ENCODE data around the gene PPP1R14D.

- TF ChIP-seq, protein P1, sequence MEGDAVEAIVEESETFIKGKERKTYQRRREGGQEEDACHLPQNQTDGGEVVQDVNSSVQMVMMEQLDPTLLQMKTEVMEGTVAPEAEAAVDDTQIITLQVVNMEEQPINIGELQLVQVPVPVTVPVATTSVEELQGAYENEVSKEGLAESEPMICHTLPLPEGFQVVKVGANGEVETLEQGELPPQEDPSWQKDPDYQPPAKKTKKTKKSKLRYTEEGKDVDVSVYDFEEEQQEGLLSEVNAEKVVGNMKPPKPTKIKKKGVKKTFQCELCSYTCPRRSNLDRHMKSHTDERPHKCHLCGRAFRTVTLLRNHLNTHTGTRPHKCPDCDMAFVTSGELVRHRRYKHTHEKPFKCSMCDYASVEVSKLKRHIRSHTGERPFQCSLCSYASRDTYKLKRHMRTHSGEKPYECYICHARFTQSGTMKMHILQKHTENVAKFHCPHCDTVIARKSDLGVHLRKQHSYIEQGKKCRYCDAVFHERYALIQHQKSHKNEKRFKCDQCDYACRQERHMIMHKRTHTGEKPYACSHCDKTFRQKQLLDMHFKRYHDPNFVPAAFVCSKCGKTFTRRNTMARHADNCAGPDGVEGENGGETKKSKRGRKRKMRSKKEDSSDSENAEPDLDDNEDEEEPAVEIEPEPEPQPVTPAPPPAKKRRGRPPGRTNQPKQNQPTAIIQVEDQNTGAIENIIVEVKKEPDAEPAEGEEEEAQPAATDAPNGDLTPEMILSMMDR (conservative IDR thresholded peaks at IDR 0.05; ENCODE audit: low read depth in 2 of 2) = no peak
- no peak for TF ChIP-seq REST (IDR thresholded peaks at IDR 0.05; ENCODE audit: unreplicated experiment)
- no peak for TF ChIP-seq POLR2AphosphoS5 (IDR thresholded peaks at IDR 0.05; ENCODE audit: low read depth)
- TF ChIP-seq EZH2 (IDR thresholded peaks at IDR 0.05; ENCODE audit: low read depth, unreplicated experiment) = no peak
- no peak for TF ChIP-seq CREB1 (CRISPR knock-in tag; IDR thresholded peaks at IDR 0.05; ENCODE audit: low read depth)
- no peak for TF ChIP-seq JUNB (IDR thresholded peaks at IDR 0.05; ENCODE audit: unreplicated experiment)
- no peak for TF ChIP-seq EZH2phosphoT487 (IDR thresholded peaks at IDR 0.05; ENCODE audit: unreplicated experiment)
- no peak for TF ChIP-seq ETS1 (IDR thresholded peaks at IDR 0.05)
- no peak for TF ChIP-seq STAT1 (IDR thresholded peaks at IDR 0.05; ENCODE audit: unreplicated experiment)
- TF ChIP-seq ZNF114 (CRISPR knock-in tag; IDR thresholded peaks at IDR 0.05) = no peak
- TF ChIP-seq ZNF331 (CRISPR knock-in tag; IDR thresholded peaks at IDR 0.05; ENCODE audit: low read depth) = no peak
Observed at GRCh38 chr15:40845511-40846284, 17.2 kb upstream of the PPP1R14D start.

Data from GM23338 (cell line).